ENCODE data around the gene EDIL3.

GRCh38 chr5:83911367-83911919 lies 473.2 kb downstream of the EDIL3 start:
- TF ChIP-seq POLR2AphosphoS5 (IDR thresholded peaks at IDR 0.05; ENCODE audit: low read depth, low read length) (no peak), SIN3A (IDR thresholded peaks at IDR 0.05; ENCODE audit: borderline replicate concordance, insufficient read depth, low read length) (no peak)

Data from PFSK-1 (cell line).